ENCODE data around the gene RREB1. TPM values are rescaled to one million over a fixed set of nuclear protein-coding genes. Genes with fewer than 3 reads are reported as not detected.
A peak's percentile ranks its signal among the peaks of the same experiment; 100 is the strongest.

RREB1 gene
- total RNA-seq, 1 donor from 2014 or later, result 12.7 TPM

DNA sequence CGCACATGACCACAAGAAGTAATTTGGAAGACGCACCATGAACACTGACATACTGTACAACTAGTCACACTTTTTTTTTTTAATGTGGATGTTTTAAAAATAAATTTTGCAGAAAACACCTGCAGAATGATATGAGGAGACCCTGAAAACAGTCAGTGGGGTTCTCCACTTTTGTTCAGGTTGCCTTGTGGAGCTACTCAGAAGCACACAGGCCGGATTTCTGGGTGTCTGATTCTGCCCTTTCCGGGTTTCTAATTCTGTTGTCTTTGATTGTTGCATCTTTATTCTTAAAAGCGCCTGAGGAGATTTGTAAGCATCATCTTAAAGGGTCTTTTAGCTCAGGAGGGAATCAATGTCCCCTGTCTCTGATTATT lies 130.8 kb downstream of the RREB1 start:
- intact Hi-C loops (cut with micrococcal nuclease), result loop anchor here (1.0 to 5.0 kb wide), 2 partner anchors 166 to 561 kb away; no protein-coding TSS in a partner anchor
- Mint-ChIP-seq H3K4me1 (ENCODE audit: low read depth) (peaks cover 7% of the 10 kb centered on the region), H3K4me3 (no peak overlapping the region), H3K36me3 (ENCODE audit: low read depth) (peaks cover 7% of the 10 kb centered on the region), H3K27me3 (ENCODE audit: insufficient read depth) (no peaks in the 10 kb centered on the region), H3K27ac (no peak overlapping the region), H3K9me3 (no peaks in the 10 kb centered on the region)
- DNase-seq (ENCODE audit: low spot score), result no peak

DNA sequence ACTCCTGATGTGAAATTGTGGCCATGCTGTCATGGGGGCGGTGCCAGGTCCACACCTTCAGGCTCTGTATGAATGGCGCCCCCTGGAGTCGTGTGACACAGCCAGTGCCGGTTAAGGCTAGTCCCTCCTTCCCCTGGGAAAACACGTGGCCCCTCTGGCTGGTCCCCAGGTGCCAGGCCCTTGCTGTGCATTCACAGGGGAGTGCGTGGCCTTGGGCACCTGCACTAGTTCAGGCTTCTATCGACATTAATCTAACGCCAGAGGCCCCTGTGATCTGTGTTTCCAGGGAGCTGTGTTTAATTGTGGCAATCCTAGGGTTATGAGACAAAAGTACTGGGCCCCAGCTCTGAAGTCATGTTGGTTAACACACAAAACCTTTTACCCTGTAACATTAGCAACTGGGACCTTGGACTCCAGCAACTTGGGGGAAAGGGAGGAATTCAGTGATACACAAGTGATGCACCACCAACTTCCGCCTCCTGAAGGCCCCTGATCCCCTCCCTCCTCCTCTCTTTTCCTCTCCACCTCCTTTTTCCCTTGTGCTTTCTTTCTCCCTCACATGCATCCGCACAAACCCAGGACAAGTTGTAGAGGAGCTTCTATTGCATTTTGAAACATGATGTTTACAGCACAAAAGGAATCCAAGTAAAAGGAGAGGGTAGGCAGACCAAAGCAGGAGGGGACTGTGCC lies 131.3 kb downstream of the RREB1 start:
- Mint-ChIP-seq H3K9me3 (no peaks in the 10 kb centered on the region), H3K27ac (no peak overlapping the region), H3K4me3 (no peak overlapping the region), H3K36me3 (ENCODE audit: low read depth) (peaks cover 7% of the 10 kb centered on the region), H3K4me1 (ENCODE audit: low read depth) (peaks cover 9% of the 10 kb centered on the region), H3K27me3 (ENCODE audit: insufficient read depth) (no peaks in the 10 kb centered on the region)
- DNase-seq (ENCODE audit: low spot score), result peak; percentile 53
- intact Hi-C loops (cut with micrococcal nuclease), result loop anchor here (1.0 to 5.0 kb wide), 3 partner anchors 167 to 562 kb away; no protein-coding TSS in a partner anchor

DNA sequence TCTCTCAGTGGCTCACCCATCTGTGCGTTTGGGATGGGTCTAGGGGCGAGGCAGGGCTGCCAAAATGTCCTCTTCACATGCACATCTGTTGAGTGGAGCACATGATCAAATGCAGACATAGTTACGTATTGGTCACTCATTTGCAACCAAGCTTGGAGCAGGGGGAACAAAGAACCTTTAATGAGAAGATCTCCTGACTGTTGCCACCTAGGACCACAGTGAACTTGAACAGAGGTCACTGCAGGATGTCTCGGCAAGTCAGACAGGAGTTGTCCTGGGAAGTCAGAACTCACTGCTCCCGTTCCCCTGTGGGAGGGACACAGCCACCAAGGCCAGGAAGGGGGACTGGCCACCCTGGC lies 131.8 kb downstream of the RREB1 start:
- Mint-ChIP-seq H3K36me3 (ENCODE audit: low read depth) (peaks cover 6% of the 10 kb centered on the region), H3K9me3 (no peaks in the 10 kb centered on the region), H3K4me1 (ENCODE audit: low read depth) (peaks cover 9% of the 10 kb centered on the region), H3K4me3 (no peak overlapping the region), H3K27ac (no peak overlapping the region), H3K27me3 (ENCODE audit: insufficient read depth) (no peaks in the 10 kb centered on the region)
- intact Hi-C loops (cut with micrococcal nuclease), result loop anchor here (1.0 to 5.0 kb wide), 2 partner anchors 167 to 515 kb away; no protein-coding TSS in a partner anchor
- DNase-seq (ENCODE audit: low spot score), result no peak

DNA sequence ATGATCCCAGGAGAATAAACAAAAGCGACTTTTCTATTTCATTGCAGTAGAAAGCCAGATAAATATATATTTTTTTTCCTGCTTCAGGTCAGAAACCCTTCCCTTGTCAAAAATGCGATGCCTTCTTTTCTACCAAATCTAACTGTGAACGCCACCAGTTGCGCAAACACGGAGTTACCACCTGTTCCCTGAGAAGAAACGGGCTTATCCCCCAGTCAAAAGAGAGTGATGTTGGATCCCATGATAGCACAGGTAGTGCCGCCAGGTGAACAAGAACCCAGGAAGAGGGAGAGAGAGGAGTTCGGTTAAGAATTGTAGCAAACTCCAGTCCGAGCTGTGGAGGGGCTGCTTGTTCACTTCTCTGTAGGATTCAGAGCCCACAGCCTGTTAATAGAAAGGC lies 132.6 kb downstream of the RREB1 start:
- H3K27ac Mint-ChIP-seq, result no peak overlapping the region
- no peaks in the 10 kb centered on the region for H3K27me3 Mint-ChIP-seq (ENCODE audit: insufficient read depth)
- H3K36me3 Mint-ChIP-seq (ENCODE audit: low read depth), result peaks cover 6% of the 10 kb centered on the region
- intact Hi-C loops (cut with micrococcal nuclease), result loop anchor here (5.0 kb wide), 1 partner anchor 683 kb away; no protein-coding TSS in a partner anchor
- H3K4me3 Mint-ChIP-seq, result no peak overlapping the region
- no peak for DNase-seq (ENCODE audit: low spot score)
- no peaks in the 10 kb centered on the region for H3K9me3 Mint-ChIP-seq
- peaks cover 9% of the 10 kb centered on the region for H3K4me1 Mint-ChIP-seq (ENCODE audit: low read depth)

DNA sequence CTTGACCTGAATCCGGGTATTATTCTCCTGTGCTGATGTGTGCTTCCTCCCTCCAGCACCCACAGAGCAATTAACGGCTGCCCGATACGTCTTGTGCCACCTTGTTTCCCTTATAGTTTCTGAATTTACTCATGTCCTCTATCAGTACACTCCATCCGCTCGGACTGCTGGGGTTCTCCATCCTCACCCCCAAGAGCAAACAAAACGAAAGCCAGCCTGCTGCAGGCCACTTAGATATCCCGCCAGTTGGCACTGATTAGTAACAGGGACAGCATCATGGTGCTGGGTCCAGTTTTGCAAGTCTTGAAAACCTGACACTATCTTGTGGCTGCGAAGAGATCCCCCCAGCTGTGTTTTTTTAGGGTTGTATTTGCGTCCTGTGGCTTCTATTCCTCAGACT lies 133.4 kb downstream of the RREB1 start:
- H3K4me1 Mint-ChIP-seq (ENCODE audit: low read depth), result peaks cover 9% of the 10 kb centered on the region
- intact Hi-C loops (cut with micrococcal nuclease), result loop anchor here (5.0 kb wide), 1 partner anchor 684 kb away; no protein-coding TSS in a partner anchor
- H3K9me3 Mint-ChIP-seq, result no peaks in the 10 kb centered on the region
- no peak overlapping the region for H3K4me3 Mint-ChIP-seq
- H3K36me3 Mint-ChIP-seq (ENCODE audit: low read depth), result peaks cover 10% of the 10 kb centered on the region
- no peak for DNase-seq (ENCODE audit: low spot score)
- no peaks in the 10 kb centered on the region for H3K27me3 Mint-ChIP-seq (ENCODE audit: insufficient read depth)
- no peak overlapping the region for H3K27ac Mint-ChIP-seq

DNA sequence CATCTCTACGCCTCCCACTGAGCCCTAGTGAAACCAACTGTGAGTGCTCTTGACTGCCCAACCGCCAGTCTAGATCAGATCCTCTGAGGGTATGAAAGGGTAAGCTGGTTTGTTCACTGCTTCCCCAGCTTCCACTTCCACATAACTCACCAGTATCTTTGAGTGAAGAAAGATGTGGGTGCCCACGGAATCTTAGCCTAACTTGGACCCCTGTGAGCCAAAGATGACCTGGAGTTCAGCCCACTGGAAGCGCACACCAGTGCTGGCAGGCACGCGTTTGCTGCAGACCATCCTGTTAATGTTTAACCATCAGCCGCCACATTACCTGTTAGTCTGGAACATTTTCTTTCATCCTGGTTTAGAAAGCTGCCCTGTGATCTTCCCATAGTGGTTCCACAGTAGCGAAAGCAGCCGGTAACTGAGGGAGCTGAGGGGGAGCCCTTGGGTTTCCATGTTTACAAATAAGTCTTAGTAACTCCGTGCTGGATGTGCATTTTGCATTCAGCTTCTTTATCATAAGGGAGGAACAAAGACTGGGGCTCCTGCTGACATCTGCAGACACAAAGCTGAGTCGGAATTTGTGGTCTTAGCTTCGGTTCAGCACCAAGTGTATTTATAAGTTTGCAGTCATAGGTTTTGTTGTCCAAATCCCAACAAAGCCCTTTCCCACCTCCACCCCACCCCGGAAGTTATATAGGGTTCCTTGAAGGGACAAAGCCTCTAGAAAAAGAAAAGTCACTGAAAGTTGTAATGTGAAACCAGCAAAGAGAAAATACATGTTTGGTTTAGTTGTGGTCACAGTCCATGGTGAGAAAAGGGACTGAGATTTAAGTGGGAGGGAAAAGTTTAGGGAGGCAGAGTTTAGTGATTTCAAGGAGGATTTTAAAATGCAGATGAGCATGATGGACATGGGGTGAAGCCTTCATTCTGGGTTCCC lies 134.2 kb downstream of the RREB1 start:
- H3K27ac Mint-ChIP-seq, result no peak overlapping the region

DNA sequence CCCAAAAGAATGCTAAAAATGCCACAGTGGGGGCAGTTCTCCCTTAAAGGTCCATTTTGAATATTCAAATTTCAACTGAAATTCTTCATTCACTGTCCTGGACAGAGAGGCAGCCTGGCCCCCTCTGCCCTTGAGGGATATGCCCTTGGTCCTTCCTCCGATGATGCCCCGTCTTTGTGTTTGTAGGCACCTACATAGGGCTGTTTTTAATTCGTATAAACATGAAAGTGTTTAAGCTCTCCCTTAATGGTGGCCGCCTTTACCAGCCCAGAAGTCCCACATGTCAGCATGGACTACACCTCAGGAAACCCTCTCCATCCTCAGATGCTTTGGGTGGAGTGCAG lies 135.0 kb downstream of the RREB1 start:
- Mint-ChIP-seq H3K27me3 (ENCODE audit: insufficient read depth) (no peaks in the 10 kb centered on the region), H3K9me3 (no peaks in the 10 kb centered on the region), H3K36me3 (ENCODE audit: low read depth) (peaks cover 9% of the 10 kb centered on the region), H3K4me3 (no peak overlapping the region), H3K27ac (no peak overlapping the region), H3K4me1 (ENCODE audit: low read depth) (peaks cover 9% of the 10 kb centered on the region)
- intact Hi-C loops (cut with micrococcal nuclease), result loop anchor here (1.0 to 5.0 kb wide), 9 partner anchors 136 to 686 kb away; partner anchors contain the start of gene RREB1
- no peak for DNase-seq (ENCODE audit: low spot score)

More for the DNA sequence above, 134.2 kb downstream of the RREB1 start:
- Mint-ChIP-seq H3K4me3 (no peak overlapping the region), H3K4me1 (ENCODE audit: low read depth) (peaks cover 9% of the 10 kb centered on the region), H3K27me3 (ENCODE audit: insufficient read depth) (no peaks in the 10 kb centered on the region), H3K36me3 (ENCODE audit: low read depth) (peaks cover 10% of the 10 kb centered on the region), H3K9me3 (no peaks in the 10 kb centered on the region)
- intact Hi-C loops (cut with micrococcal nuclease), result loop anchor here (2.0 to 5.0 kb wide), 3 partner anchors 135 to 685 kb away; partner anchors contain the start of gene RREB1
- DNase-seq (ENCODE audit: low spot score), result no peak

DNA sequence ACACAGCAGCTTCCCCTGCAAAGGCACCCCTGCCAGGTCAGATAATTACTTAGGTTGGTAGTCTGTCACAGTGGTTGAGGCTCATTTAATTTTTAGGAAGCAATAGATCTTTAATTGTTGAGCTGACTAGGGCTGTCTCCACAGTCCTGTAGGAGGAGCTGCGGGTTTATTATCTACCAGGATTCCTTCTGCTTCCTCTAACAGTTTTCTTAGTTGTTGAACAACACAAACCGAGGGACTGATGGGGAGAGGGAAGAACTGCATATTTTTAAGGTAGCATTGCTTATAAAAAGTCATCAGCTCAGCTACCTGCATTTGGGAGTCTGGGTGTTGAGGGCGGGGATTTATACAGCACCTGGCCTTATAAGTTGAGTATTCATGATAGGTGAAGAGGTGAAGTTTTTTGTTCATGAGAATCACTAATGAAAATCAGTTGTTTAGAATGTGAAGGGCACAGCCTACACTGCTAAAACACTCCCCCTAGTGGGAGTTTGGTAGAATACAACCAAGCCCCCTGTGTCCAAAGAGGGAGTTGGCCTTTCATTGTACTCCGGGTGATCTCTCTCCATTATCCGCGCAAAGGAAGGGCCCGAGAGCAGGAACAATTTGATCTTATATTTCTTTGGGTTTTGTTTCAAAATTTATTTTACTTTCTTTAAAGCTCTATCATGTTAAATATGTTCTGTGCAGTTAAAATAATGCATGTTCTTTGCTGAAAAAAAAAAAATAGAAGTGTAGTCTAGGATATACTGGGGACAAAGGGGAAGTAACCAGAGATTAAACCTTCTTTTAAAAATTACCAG lies 135.6 kb downstream of the RREB1 start:
- Mint-ChIP-seq H3K9me3 (no peaks in the 10 kb centered on the region), H3K27ac (no peak overlapping the region), H3K4me3 (no peak overlapping the region), H3K4me1 (ENCODE audit: low read depth) (peaks cover 9% of the 10 kb centered on the region), H3K36me3 (ENCODE audit: low read depth) (peaks cover 10% of the 10 kb centered on the region), H3K27me3 (ENCODE audit: insufficient read depth) (no peaks in the 10 kb centered on the region)
- peak; percentile 39 for DNase-seq (ENCODE audit: low spot score)
- intact Hi-C loops (cut with micrococcal nuclease), result loop anchor here (1.0 to 5.0 kb wide), 9 partner anchors 137 to 686 kb away; partner anchors contain the start of gene RREB1

DNA sequence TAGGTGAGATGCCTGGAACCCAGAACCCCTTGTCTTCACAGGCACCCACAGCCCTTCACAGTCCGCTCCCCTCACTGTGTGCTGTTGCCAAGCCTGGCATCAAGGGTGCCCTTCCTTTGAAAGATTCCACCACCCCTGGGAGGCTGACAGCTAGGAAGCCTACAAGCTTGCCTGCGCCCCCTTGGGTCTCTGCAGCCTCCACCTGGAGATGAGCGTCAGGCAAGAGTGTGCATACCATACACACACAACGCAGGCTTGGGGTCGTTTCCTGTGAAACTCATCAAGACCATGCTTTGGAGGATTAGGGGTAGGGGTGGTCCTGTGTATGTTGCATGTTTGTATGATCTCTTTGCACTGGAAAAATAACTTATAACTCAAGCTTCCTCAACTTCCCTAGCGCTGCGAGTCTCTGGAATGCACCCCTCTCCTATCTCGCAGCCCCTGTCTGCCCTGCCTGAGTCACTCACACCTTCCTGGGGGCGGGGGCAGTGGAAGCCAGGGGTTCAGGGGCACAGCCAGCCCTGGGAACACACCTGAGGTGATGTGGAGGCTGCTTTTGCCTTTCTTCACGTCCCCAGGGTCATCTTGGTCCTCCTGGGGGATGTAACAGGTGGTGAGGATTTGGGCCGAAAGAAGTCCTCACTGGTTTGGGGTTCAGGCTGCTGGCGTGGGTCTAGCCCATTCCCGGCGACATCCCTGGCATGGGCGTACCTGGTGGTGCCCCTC lies 138.1 kb downstream of the RREB1 start:
- H3K4me3 Mint-ChIP-seq, result no peak overlapping the region
- peaks cover 18% of the 10 kb centered on the region for H3K36me3 Mint-ChIP-seq (ENCODE audit: low read depth)
- intact Hi-C loops (cut with micrococcal nuclease), result no loop called here
- no peaks in the 10 kb centered on the region for H3K27me3 Mint-ChIP-seq (ENCODE audit: insufficient read depth)
- H3K9me3 Mint-ChIP-seq, result no peaks in the 10 kb centered on the region
- no peak for DNase-seq (ENCODE audit: low spot score)
- peaks cover 9% of the 10 kb centered on the region for H3K4me1 Mint-ChIP-seq (ENCODE audit: low read depth)
- H3K27ac Mint-ChIP-seq, result no peak overlapping the region

DNA sequence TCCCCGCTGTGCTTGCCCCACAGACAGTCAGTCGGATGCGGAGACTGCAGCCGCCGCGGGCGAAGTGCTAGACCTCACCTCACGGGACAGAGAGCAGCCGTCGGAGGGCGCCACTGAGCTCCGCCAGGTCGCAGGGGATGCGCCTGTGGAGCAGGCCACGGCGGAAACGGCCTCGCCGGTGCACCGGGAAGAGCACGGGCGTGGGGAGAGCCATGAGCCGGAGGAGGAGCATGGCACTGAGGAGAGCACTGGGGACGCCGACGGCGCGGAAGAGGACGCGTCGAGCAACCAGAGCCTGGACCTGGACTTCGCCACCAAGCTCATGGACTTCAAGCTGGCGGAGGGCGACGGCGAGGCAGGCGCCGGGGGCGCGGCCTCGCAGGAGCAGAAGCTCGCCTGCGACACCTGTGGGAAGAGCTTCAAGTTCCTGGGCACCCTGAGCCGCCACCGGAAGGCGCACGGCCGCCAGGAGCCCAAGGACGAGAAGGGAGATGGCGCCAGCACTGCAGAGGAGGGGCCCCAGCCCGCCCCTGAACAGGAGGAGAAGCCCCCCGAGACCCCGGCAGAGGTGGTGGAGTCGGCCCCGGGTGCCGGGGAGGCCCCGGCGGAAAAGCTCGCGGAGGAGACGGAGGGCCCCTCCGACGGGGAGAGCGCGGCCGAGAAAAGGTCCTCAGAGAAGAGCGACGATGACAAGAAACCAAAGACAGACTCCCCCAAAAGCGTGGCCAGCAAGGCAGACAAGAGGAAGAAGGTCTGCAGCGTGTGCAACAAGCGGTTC lies 138.8 kb downstream of the RREB1 start:
- no peak overlapping the region for H3K27ac Mint-ChIP-seq
- intact Hi-C loops (cut with micrococcal nuclease), result no loop called here
- H3K27me3 Mint-ChIP-seq (ENCODE audit: insufficient read depth), result no peaks in the 10 kb centered on the region
- no peak for DNase-seq (ENCODE audit: low spot score)
- H3K4me3 Mint-ChIP-seq, result no peak overlapping the region
- H3K36me3 Mint-ChIP-seq (ENCODE audit: low read depth), result peaks cover 14% of the 10 kb centered on the region
- H3K9me3 Mint-ChIP-seq, result no peaks in the 10 kb centered on the region
- peaks cover 9% of the 10 kb centered on the region for H3K4me1 Mint-ChIP-seq (ENCODE audit: low read depth)

DNA sequence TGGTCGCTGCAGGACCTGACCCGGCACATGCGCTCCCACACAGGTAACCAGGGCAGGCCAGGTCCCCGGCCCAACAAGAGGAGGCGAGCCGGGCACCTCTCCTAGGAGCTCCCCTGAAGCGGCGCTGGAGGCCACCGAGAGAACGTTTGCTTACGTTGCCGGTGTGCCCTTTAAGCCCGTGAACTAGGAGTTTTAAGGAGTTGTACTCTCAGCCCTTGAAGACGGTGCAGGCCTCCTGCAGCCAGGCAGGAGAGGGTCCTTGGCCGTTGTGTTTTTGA lies 139.4 kb downstream of the RREB1 start:
- H3K4me3 Mint-ChIP-seq, result no peak overlapping the region
- intact Hi-C loops (cut with micrococcal nuclease), result no loop called here
- no peaks in the 10 kb centered on the region for H3K27me3 Mint-ChIP-seq (ENCODE audit: insufficient read depth)
- peaks cover 14% of the 10 kb centered on the region for H3K36me3 Mint-ChIP-seq (ENCODE audit: low read depth)
- no peak overlapping the region for H3K27ac Mint-ChIP-seq
- DNase-seq (ENCODE audit: low spot score), result no peak
- H3K9me3 Mint-ChIP-seq, result no peaks in the 10 kb centered on the region
- peaks cover 9% of the 10 kb centered on the region for H3K4me1 Mint-ChIP-seq (ENCODE audit: low read depth)
